ENCODE data around the gene DERL3. TPM values are rescaled to one million over a fixed set of nuclear protein-coding genes. Genes with fewer than 3 reads are reported as not detected.

DERL3 gene
- total and polyA plus RNA-seq, 10 donors, result 10.2 to 62.8 (median 22.4) TPM

DNA sequence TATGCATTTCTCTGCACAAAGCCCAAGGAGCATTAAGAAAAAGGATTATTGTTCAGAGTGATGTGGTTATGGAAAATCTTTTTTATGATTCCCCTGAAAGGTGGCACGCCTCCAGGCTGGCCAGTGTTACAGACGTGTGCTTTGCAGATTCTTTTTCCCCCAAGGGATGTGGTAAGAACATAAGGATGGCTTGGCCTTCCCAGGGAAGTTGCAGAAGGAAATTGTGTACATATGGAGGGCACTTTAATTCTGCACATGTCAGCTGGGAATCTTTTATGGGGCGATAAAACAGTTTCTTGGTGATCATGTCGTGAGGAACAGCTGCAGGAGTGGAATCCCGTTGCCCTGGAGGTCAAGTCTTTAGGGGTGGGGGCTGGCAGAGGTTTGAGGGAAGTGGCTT, 42.3 kb downstream of the DERL3 start:
- Histone ChIP-seq H3K4me3 (no peak overlapping the region), H3K36me3 (peaks cover 0 to 100% (median 76%) of the 10 kb centered on the region in 6 donors), H3K27ac (no peak overlapping the region), H3K4me1 (peaks cover 0 to 47% (median 22%) of the 10 kb centered on the region in 6 donors), H3K9me3 (no peaks in the 10 kb centered on the region), H3K27me3 (replicated peaks in 1 of 7) (no peaks in the 10 kb centered on the region)
- TF ChIP-seq POLR2A (IDR thresholded peaks at IDR 0.05) (no peak), POLR2AphosphoS5 (IDR thresholded peaks at IDR 0.05) (no peak)
- TF ChIP-seq, protein P1, sequence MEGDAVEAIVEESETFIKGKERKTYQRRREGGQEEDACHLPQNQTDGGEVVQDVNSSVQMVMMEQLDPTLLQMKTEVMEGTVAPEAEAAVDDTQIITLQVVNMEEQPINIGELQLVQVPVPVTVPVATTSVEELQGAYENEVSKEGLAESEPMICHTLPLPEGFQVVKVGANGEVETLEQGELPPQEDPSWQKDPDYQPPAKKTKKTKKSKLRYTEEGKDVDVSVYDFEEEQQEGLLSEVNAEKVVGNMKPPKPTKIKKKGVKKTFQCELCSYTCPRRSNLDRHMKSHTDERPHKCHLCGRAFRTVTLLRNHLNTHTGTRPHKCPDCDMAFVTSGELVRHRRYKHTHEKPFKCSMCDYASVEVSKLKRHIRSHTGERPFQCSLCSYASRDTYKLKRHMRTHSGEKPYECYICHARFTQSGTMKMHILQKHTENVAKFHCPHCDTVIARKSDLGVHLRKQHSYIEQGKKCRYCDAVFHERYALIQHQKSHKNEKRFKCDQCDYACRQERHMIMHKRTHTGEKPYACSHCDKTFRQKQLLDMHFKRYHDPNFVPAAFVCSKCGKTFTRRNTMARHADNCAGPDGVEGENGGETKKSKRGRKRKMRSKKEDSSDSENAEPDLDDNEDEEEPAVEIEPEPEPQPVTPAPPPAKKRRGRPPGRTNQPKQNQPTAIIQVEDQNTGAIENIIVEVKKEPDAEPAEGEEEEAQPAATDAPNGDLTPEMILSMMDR (IDR thresholded peaks at IDR 0.05 in 8 of 11, conservative IDR thresholded peaks at IDR 0.05 in 3 of 11), result no peak
- no peak for DNase-seq
- 74 to 86% (median 79%) methylated on average over 5 of the region's 5 CpGs for WGBS, 5 donors
- intact Hi-C loops (cut with DNase I; ENCODE audit: low total_unique reads), result no loop called here

DNA sequence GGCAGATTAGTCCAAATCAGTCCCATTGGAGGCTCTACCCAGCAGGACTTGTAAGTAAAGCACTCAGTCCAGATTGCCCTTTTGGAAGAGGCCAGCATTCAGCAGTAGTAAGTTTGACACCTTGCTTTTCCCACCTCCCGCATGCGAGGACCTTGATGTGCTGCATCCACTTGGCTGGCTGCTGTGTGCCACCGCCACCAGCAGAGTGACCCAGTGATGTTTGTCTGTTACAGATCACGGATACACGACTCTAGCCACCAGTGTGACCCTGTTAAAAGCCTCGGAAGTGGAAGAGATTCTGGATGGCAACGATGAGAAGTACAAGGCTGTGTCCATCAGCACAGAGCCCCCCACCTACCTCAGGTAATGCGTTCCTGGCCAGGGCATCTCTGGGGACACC, 45.5 kb downstream of the DERL3 start:
- Histone ChIP-seq H3K9me3 (no peaks in the 10 kb centered on the region), H3K27ac (no peak overlapping the region), H3K27me3 (replicated peaks in 1 of 7) (no peaks in the 10 kb centered on the region), H3K4me1 (peaks cover 11 to 48% (median 25%) of the 10 kb centered on the region in 6 donors), H3K4me3 (no peak overlapping the region), H3K36me3 (peaks cover 0 to 94% (median 58%) of the 10 kb centered on the region in 6 donors)
- peak; percentile 53 for DNase-seq
- intact Hi-C loops (cut with DNase I; ENCODE audit: low total_unique reads), result no loop called here
- TF ChIP-seq POLR2A (IDR thresholded peaks at IDR 0.05) (no peak), POLR2AphosphoS5 (IDR thresholded peaks at IDR 0.05) (no peak)
- TF ChIP-seq, protein P1 (IDR thresholded peaks at IDR 0.05 in 8 of 11, conservative IDR thresholded peaks at IDR 0.05 in 3 of 11), result no peak
- WGBS, 5 donors, result 86 to 94% (median 90%) methylated on average over 6 to 8 of the region's 8 CpGs

DNA sequence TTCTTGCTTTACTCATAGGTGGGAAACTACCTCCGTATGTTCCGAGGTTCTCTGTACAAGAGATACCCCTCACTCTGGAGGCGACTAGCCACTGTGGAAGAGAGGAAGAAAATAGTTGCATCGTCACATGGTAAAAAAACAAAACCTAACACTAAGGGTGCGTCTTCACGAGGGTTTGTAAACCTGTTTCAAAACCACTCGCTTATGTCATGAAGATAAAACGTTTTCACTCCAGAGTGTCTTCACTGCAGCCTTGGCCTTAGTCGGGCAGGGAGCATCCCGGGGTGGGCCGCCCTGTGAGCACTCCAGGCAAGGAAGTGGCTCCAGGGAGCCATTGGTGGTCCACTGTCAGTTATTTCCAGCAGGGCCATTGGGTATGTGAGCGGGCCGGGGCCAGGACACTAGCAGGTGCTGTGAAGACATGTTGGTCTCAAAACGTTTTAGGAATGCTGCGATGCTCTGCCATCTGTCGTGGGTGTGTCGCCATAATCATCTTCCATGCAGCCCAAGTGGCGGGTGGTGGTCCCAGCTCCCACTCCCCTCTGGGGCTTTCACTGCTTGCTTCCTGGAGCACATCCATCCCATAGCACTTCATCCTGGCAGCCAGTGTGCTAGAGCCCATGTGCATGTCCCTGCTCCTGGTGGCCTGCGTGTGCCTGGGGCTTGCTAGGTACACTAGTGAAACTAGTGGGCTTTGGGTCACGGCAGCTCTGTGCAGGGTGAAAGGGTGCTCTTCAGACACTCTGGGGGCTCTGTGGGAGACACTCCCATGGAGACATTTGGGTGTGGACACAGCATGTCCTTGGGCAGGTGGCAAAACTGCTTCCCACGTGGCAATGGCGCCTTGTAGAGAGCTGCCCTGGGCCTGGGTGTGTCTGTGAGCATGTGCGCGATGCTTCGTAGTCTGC, 46.8 kb downstream of the DERL3 start:
- H3K27me3 ChIP-seq (replicated peaks in 1 of 7), result no peaks in the 10 kb centered on the region
- WGBS, 5 donors, result 86 to 91% (median 88%) methylated on average over 17 to 25 of the region's 25 CpGs
- no peaks in the 10 kb centered on the region for H3K9me3 ChIP-seq
- peak; percentile 58 for DNase-seq
- intact Hi-C loops (cut with DNase I; ENCODE audit: low total_unique reads), result no loop called here
- H3K27ac ChIP-seq, result no peak overlapping the region
- TF ChIP-seq POLR2AphosphoS5 (IDR thresholded peaks at IDR 0.05) (no peak), POLR2A (IDR thresholded peaks at IDR 0.05) (no peak)
- TF ChIP-seq, protein P1 (IDR thresholded peaks at IDR 0.05 in 8 of 11, conservative IDR thresholded peaks at IDR 0.05 in 3 of 11), result no peak
- peaks cover 18 to 56% (median 34%) of the 10 kb centered on the region in 6 donors for H3K4me1 ChIP-seq
- peaks cover 0 to 80% (median 53%) of the 10 kb centered on the region in 6 donors for H3K36me3 ChIP-seq
- H3K4me3 ChIP-seq, result no peak overlapping the region
